ENCODE data around the gene NCOA6.

DNA sequence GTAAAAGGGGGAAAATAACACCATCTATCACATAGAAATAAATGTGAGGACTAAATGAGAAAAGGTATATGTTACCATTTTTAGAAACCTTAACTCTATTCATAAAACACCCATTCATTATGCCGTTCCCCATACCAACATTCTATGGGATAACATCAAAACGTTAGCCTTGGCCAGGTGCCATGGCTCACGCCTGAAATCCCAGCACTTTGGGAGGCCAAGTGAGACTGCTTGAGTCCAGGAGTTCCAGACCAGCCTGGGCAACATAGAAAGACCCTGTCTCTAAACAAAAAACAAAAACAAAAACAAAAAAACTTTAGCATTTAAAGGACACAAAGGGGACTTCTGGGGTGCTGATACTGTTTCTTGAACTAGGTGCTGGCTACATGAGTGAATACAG, 149.9 kb downstream of the NCOA6 start:
- TF ChIP-seq CTCF (IDR thresholded peaks at IDR 0.05) = no peak
- no peak for TF ChIP-seq POLR2A (IDR thresholded peaks at IDR 0.05)
